ENCODE results near the gene NFKBIB.

DNA sequence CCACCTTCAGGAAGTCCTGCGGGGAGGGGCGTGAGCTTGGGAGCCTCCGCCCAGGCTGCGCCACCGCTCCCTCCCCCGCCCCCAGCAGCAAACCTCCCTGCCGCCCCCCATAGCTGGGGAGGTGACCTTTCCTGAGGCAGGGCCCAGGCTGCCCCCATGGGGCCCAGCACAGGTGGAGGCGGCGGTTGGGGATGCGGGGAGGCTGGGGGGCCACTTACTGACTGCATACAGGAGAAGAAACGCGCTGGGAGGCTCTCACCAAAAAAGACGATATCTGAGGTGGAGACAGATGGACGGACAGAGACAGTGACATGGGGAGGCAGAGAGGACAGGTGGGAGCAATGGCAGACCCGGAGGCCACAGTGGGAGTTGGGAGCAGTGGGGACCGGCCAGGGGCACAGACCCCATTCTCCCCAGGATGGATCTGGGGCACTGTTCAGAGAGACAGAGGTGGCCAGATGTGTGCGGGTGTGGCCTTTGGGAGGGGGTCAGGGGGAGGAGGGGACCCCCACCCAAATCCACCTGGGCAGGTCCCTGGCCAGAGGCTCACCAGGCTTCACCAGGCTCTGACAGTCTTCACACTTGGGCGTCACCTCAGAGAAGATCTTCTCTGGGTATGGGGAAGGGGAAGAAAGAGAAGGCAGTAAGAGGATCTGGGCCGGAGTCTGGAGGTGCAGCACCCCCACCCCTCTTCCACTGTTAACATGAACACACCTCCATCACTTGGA lies 18.7 kb upstream of the NFKBIB start:
- TF ChIP-seq, protein P1, sequence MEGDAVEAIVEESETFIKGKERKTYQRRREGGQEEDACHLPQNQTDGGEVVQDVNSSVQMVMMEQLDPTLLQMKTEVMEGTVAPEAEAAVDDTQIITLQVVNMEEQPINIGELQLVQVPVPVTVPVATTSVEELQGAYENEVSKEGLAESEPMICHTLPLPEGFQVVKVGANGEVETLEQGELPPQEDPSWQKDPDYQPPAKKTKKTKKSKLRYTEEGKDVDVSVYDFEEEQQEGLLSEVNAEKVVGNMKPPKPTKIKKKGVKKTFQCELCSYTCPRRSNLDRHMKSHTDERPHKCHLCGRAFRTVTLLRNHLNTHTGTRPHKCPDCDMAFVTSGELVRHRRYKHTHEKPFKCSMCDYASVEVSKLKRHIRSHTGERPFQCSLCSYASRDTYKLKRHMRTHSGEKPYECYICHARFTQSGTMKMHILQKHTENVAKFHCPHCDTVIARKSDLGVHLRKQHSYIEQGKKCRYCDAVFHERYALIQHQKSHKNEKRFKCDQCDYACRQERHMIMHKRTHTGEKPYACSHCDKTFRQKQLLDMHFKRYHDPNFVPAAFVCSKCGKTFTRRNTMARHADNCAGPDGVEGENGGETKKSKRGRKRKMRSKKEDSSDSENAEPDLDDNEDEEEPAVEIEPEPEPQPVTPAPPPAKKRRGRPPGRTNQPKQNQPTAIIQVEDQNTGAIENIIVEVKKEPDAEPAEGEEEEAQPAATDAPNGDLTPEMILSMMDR (IDR thresholded peaks at IDR 0.05 in 2 of 3, conservative IDR thresholded peaks at IDR 0.05 in 1 of 3; ENCODE audit: borderline replicate concordance in 1 of 3, insufficient read depth in 1 of 3, low read depth in 2 of 3, low read length in 2 of 3) = no peak
- TF ChIP-seq TCF7L2 (IDR thresholded peaks at IDR 0.05; ENCODE audit: borderline replicate concordance, extremely low read depth, insufficient read depth, insufficient read length) = no peak
- TF ChIP-seq, protein P2, sequence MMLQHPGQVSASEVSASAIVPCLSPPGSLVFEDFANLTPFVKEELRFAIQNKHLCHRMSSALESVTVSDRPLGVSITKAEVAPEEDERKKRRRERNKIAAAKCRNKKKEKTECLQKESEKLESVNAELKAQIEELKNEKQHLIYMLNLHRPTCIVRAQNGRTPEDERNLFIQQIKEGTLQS (IDR thresholded peaks at IDR 0.05) = no peak
- no peak for TF ChIP-seq POLR2AphosphoS5 (IDR thresholded peaks at IDR 0.05; ENCODE audit: low read depth, low read length)
- TF ChIP-seq YY1 (IDR thresholded peaks at IDR 0.05; ENCODE audit: extremely low read depth, insufficient replicate concordance, low read depth, low read length) = no peak
- no peak for TF ChIP-seq SP1 (IDR thresholded peaks at IDR 0.05; ENCODE audit: low read depth)
- TF ChIP-seq, protein P3, sequence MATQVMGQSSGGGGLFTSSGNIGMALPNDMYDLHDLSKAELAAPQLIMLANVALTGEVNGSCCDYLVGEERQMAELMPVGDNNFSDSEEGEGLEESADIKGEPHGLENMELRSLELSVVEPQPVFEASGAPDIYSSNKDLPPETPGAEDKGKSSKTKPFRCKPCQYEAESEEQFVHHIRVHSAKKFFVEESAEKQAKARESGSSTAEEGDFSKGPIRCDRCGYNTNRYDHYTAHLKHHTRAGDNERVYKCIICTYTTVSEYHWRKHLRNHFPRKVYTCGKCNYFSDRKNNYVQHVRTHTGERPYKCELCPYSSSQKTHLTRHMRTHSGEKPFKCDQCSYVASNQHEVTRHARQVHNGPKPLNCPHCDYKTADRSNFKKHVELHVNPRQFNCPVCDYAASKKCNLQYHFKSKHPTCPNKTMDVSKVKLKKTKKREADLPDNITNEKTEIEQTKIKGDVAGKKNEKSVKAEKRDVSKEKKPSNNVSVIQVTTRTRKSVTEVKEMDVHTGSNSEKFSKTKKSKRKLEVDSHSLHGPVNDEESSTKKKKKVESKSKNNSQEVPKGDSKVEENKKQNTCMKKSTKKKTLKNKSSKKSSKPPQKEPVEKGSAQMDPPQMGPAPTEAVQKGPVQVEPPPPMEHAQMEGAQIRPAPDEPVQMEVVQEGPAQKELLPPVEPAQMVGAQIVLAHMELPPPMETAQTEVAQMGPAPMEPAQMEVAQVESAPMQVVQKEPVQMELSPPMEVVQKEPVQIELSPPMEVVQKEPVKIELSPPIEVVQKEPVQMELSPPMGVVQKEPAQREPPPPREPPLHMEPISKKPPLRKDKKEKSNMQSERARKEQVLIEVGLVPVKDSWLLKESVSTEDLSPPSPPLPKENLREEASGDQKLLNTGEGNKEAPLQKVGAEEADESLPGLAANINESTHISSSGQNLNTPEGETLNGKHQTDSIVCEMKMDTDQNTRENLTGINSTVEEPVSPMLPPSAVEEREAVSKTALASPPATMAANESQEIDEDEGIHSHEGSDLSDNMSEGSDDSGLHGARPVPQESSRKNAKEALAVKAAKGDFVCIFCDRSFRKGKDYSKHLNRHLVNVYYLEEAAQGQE (IDR thresholded peaks at IDR 0.05; ENCODE audit: low read depth) = no peak
- no peak for TF ChIP-seq EZH2phosphoT487 (IDR thresholded peaks at IDR 0.05; ENCODE audit: borderline replicate concordance)
- no peak for TF ChIP-seq EZH2 (IDR thresholded peaks at IDR 0.05)
